ENCODE results near the gene FGG. TPM values are rescaled to one million over a fixed set of nuclear protein-coding genes. Genes with fewer than 3 reads are reported as not detected.

Gene FGG
- total and polyA plus RNA-seq, 2 of the 13 experiments (the other 11 are each of a cell fraction or from before 2014, with no cell fraction given): 1,037 to 2,423 TPM

GRCh38 chr4:154612472-154613414 is at the start of gene FGG (continued):
- TF ChIP-seq CEBPB (IDR thresholded peaks at IDR 0.05; ENCODE audit: borderline replicate concordance, low read depth, low read length) (peak; percentile 95), FOXP1 (IDR thresholded peaks at IDR 0.05) (no peak), FOXP1 (CRISPR knock-in tag; IDR thresholded peaks at IDR 0.05) (0 out of 2 replicates have a peak, but pooled peaks have one; percentile 5), THAP7 (CRISPR knock-in tag; IDR thresholded peaks at IDR 0.05) (no peak), ZNF572 (CRISPR knock-in tag; IDR thresholded peaks at IDR 0.05) (no peak), GABPB1 (CRISPR knock-in tag; IDR thresholded peaks at IDR 0.05) (no peak), NFE2 (CRISPR knock-in tag; IDR thresholded peaks at IDR 0.05) (no peak), SMYD3 (CRISPR knock-in tag; IDR thresholded peaks at IDR 0.05) (no peak), ZNF383 (CRISPR knock-in tag; IDR thresholded peaks at IDR 0.05; ENCODE audit: borderline replicate concordance) (no peak), ZNF784 (CRISPR knock-in tag; IDR thresholded peaks at IDR 0.05; ENCODE audit: borderline replicate concordance) (no peak), ZNF549 (CRISPR knock-in tag; IDR thresholded peaks at IDR 0.05) (no peak), KDM5A (IDR thresholded peaks at IDR 0.05; ENCODE audit: borderline replicate concordance, low read length) (no peak), ZEB1 (IDR thresholded peaks at IDR 0.05; ENCODE audit: insufficient replicate concordance, low read depth) (peak; percentile 42), ZNF354B (CRISPR knock-in tag; IDR thresholded peaks at IDR 0.05) (no peak), MAFK (conservative IDR thresholded peaks at IDR 0.05 in 1 of 2, IDR thresholded peaks at IDR 0.05 in 1 of 2; ENCODE audit: low read length in 2 of 2) (peak; percentile 4 to 30; a peak in 1 of 4 replicates), MYPOP (CRISPR knock-in tag; IDR thresholded peaks at IDR 0.05) (0 out of 2 replicates have a peak, but pooled peaks have one; percentile 53), CEBPZ (IDR thresholded peaks at IDR 0.05; ENCODE audit: low read length) (no peak)
- TF ChIP-seq, protein P1, sequence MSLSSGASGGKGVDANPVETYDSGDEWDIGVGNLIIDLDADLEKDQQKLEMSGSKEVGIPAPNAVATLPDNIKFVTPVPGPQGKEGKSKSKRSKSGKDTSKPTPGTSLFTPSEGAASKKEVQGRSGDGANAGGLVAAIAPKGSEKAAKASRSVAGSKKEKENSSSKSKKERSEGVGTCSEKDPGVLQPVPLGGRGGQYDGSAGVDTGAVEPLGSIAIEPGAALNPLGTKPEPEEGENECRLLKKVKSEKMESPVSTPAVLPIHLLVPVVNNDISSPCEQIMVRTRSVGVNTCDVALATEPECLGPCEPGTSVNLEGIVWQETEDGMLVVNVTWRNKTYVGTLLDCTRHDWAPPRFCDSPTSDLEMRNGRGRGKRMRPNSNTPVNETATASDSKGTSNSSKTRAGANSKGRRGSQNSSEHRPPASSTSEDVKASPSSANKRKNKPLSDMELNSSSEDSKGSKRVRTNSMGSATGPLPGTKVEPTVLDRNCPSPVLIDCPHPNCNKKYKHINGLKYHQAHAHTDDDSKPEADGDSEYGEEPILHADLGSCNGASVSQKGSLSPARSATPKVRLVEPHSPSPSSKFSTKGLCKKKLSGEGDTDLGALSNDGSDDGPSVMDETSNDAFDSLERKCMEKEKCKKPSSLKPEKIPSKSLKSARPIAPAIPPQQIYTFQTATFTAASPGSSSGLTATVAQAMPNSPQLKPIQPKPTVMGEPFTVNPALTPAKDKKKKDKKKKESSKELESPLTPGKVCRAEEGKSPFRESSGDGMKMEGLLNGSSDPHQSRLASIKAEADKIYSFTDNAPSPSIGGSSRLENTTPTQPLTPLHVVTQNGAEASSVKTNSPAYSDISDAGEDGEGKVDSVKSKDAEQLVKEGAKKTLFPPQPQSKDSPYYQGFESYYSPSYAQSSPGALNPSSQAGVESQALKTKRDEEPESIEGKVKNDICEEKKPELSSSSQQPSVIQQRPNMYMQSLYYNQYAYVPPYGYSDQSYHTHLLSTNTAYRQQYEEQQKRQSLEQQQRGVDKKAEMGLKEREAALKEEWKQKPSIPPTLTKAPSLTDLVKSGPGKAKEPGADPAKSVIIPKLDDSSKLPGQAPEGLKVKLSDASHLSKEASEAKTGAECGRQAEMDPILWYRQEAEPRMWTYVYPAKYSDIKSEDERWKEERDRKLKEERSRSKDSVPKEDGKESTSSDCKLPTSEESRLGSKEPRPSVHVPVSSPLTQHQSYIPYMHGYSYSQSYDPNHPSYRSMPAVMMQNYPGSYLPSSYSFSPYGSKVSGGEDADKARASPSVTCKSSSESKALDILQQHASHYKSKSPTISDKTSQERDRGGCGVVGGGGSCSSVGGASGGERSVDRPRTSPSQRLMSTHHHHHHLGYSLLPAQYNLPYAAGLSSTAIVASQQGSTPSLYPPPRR (CRISPR knock-in tag; IDR thresholded peaks at IDR 0.05; ENCODE audit: borderline replicate concordance): peak; percentile 78; the same call in 1 of the 2 replicates

Measured in HepG2 (cell line).